B cell (primary cell): ENCODE measurements around the gene ZFPM1. TPM values are rescaled to one million over a fixed set of nuclear protein-coding genes. Genes with fewer than 3 reads are reported as not detected.

Source experiments
- ATAC-seq: fragments of 200-7000 bp; cut with Tn5 transposase; one replicate; pipeline ENCODE4 v1.10.0; 2021; ENCODE audit warnings: low read depth, mild to moderate bottlenecking, moderate number of reproducible peaks, moderate library complexity
- CTCF ChIA-PET: fragments of 350-600 bp; sonication (Branson Sonifier 250); formaldehyde crosslinking; loops from one replicate; lab custom pipeline; 2021; ENCODE audit warnings: antibody characterized with exemption, inconsistent platforms; lab: Charles Lee
- POLR2A ChIA-PET: fragments of 350-600 bp; sonication (Branson Sonifier 250); formaldehyde crosslinking; loops from one replicate; lab custom pipeline; 2021; ENCODE audit warnings: antibody characterized with exemption; lab: Charles Lee
- DNase-seq: peaks from one replicate; pipeline ENCODE4 v3.0.0; 2013
- H2AFZ ChIP-seq: 2 replicates; pipeline ENCODE4 v1.6.1; 2012; ENCODE audit warnings: mild to moderate bottlenecking, low read depth, low read length; ENCODE audit not compliant: insufficient read depth, poor library complexity, severe bottlenecking
- H3K27ac ChIP-seq, 2 donors: 1 replicate in 1 of 2; 2 replicates in 1 of 2; pipeline ENCODE4 v1.5.1; 2012 to 2013; ENCODE audit warnings: low read length in 2 of 2, mild to moderate bottlenecking in 2 of 2, moderate library complexity in 1 of 2
- H3K27me3 ChIP-seq, 4 experiments: fragments of 200-600 bp in 1 of 4; sonication (generic) in 1 of 4; replicated peaks in 1 of 4; 1 replicate in 2 of 4; 2 replicates in 2 of 4; pipeline versions ENCODE4 v1.6.1 to v1.7.0; 2013 to 2016; ENCODE audit warnings: low read length in 3 of 4, mild to moderate bottlenecking in 2 of 4, mixed read lengths in 1 of 4, moderate library complexity in 1 of 4; ENCODE audit not compliant: insufficient read depth in 4 of 4, control insufficient read depth in 3 of 4; ENCODE audit errors: control extremely low read depth in 1 of 4
- H3K36me3 ChIP-seq, 2 experiments: replicated peaks in 1 of 2; 1 replicate in 1 of 2; 2 replicates in 1 of 2; pipeline versions ENCODE4 v1.6.1 to v1.7.1; 2013; ENCODE audit warnings: low read length in 1 of 2; ENCODE audit not compliant: insufficient read depth in 2 of 2, control insufficient read depth in 1 of 2; ENCODE audit errors: control extremely low read depth in 1 of 2, extremely low read depth in 1 of 2
- H3K4me1 ChIP-seq, 2 donors: fragments of 200-600 bp in 1 of 2; sonication (generic) in 1 of 2; 1 replicate in 1 of 2; 2 replicates in 1 of 2; pipeline versions ENCODE4 v1.5.1 to v1.6.1; 2013 to 2017; ENCODE audit warnings: low read length in 2 of 2; ENCODE audit not compliant: control insufficient read depth in 2 of 2, insufficient read depth in 2 of 2
- H3K4me2 ChIP-seq: replicated peaks from 2 replicates; pipeline ENCODE3; 2012; ENCODE audit warnings: mild to moderate bottlenecking, low read depth, low read length; ENCODE audit not compliant: poor library complexity, severe bottlenecking
- H3K4me3 ChIP-seq, 5 experiments: fragments of 200-600 bp in 1 of 5; sonication (generic) in 1 of 5; 1 replicate in 3 of 5; 2 replicates in 2 of 5; pipeline versions ENCODE4 v1.5.1 to v1.7.0; 2011 to 2016; ENCODE audit warnings: low read length in 4 of 5, mild to moderate bottlenecking in 4 of 5, low read depth in 2 of 5, control low read depth in 1 of 5, moderate library complexity in 1 of 5; ENCODE audit not compliant: insufficient read depth in 1 of 5; ENCODE audit errors: control extremely low read depth in 1 of 5, extremely low read depth in 1 of 5
- H3K79me2 ChIP-seq: fragments of 200-600 bp; sonication (generic); one replicate; pipeline ENCODE4 v1.6.0; 2016; ENCODE audit warnings: low read length; ENCODE audit not compliant: control insufficient read depth, insufficient read depth
- H3K9ac ChIP-seq: fragments of 200-600 bp; sonication (generic); 2 replicates; pipeline ENCODE4 v1.6.1; 2017; ENCODE audit warnings: mild to moderate bottlenecking, low read length, moderate library complexity
- H3K9me3 ChIP-seq, 3 donors: one replicate each; pipeline versions ENCODE4 v1.6.1 to v1.7.1; 2013; ENCODE audit warnings: low read length in 2 of 3; ENCODE audit not compliant: control insufficient read depth in 2 of 3, insufficient read depth in 1 of 3; ENCODE audit errors: control extremely low read depth in 1 of 3
- H4K20me1 ChIP-seq: 2 replicates; pipeline ENCODE4 v1.6.0; 2012; ENCODE audit warnings: mild to moderate bottlenecking, low read length; ENCODE audit not compliant: insufficient read depth, control insufficient read depth, poor library complexity, severe bottlenecking
- H3K27ac Mint-ChIP-seq: one replicate; pipeline ENCODE4 v1.8.0; 2021; ENCODE audit warnings: mixed read lengths
- H3K27me3 Mint-ChIP-seq: one replicate; pipeline ENCODE4 v1.8.0; 2021; ENCODE audit warnings: mixed read lengths
- H3K4me1 Mint-ChIP-seq: one replicate; pipeline ENCODE4 v1.8.0; 2021; ENCODE audit warnings: mixed read lengths
- H3K4me3 Mint-ChIP-seq: one replicate; pipeline ENCODE4 v1.8.0; 2021; ENCODE audit warnings: mixed read lengths
- H3K9me3 Mint-ChIP-seq: one replicate; pipeline ENCODE4 v1.8.0; 2022; ENCODE audit warnings: mixed read lengths; ENCODE audit not compliant: insufficient read depth
- EZH2 ChIP-seq: IDR thresholded peaks from 2 replicates; pipeline ENCODE4 v1.6.1; 2012; ENCODE audit warnings: borderline replicate concordance, low read depth, mild to moderate bottlenecking, moderate library complexity, low read length; ENCODE audit not compliant: insufficient read depth, poor library complexity, severe bottlenecking
- WGBS: methylation state at CpG from one replicate; pipeline ENCODE4 v1.1.5; 2013; ENCODE audit warnings: missing lambda C conversion rate; ENCODE audit not compliant: insufficient coverage; 5-methylcytosine and 5-hydroxymethylcytosine counted together
- intact Hi-C: fragments of 100-400 bp; cut with micrococcal nuclease; formaldehyde crosslinking; loops from one replicate; pipeline ENCODE4 v1.10.0; 2022
- polyA plus RNA-seq: library from polyadenylated mRNA; depleted of rRNA; stranded (reverse); fragments of >200 nt; gene quantifications from 2 replicates; pipeline ENCODE4 v1.2.3, GENCODE V29; 2012
- total RNA-seq, 2 donors: library from RNA; stranded (reverse); fragments of 120-200 nt in 1 of 2; gene quantifications; 1 replicate in 1 of 2; 2 replicates in 1 of 2; pipeline versions ENCODE4 v1.2.3 to v1.2.4, GENCODE V29; 2013 to 2022
- TF ChIP-seq, protein P1 (sequence below): fragments of 200-600 bp; IDR thresholded peaks from one replicate; pipeline ENCODE4 v1.8.0; 2022; ENCODE audit warnings: antibody characterized with exemption, mild to moderate bottlenecking

ZFPM1 gene
- total and polyA plus RNA-seq, 2 donors (not counting 1 experiment from before 2014, with no cell fraction given) = 4.3 to 34.6 TPM

DNA sequence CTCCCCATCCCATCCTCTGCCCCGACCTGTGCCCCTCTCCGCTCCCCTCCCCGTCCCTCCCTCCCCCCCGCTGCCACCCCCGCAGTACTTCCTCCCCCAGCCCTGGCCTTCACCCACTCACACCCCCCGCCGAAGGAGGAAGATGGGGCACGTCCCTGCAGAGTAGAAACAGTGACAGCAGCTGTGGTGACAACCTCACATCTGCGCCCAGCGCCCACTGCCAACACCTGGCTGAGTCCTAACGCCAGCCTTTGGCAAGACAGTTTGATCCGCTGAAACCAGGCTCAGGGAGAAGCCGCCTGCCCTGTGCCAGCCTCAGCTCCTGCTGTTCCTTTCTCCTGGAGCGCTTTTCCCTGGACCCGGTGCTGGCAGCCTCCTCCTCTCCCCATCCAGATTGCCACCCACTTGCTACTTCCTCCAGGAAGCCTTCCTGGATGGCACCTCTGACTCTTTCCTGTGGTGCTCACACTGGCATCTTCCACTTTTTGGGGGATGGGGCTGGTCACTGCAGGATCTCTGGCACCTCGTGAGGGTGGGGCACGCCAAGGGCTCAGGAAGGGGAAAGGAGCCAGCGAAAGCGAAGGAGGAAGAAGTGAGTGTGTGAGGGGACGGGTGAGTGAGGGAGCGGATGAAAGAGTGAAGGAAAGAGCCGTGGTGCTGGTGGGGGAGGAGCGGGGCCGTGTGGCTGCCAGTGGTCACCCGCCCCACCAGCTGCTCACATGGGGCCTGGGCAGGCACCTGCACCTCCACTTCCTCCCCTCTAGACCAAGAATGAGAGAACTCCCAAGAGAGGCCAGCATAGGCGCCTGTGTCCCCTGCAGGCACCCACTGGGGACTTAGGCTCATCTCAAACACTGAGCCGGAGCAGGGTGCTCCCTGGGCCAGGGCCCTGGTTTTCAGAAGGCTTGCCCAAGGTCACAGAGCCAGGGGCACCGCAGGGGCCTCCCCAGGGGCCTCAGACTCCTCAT lies 27.0 kb downstream of the ZFPM1 start:
- no peaks in the 10 kb centered on the region for H3K27me3 Mint-ChIP-seq
- Histone ChIP-seq H3K36me3 (no peaks in the 10 kb centered on the region), H3K27ac (peak overlapping the region; percentile 65 to 67), H3K4me3 (peak overlapping the region in 4 of 5 experiments; percentile 17 to 53 (median 28)), H2AFZ (no peak overlapping the region), H4K20me1 (peaks cover 55% of the 10 kb centered on the region), H3K79me2 (peaks cover 18% of the 10 kb centered on the region), H3K9me3 (no peaks in the 10 kb centered on the region), H3K4me1 (peaks cover 32 to 61% of the 10 kb centered on the region in 2 donors), H3K4me2 (peak overlapping the region; percentile 85), H3K27me3 (no peaks in the 10 kb centered on the region), H3K9ac (peak overlapping the region; percentile 57)
- ATAC-seq (peak; percentile 81), DNase-seq (peak; percentile 85)
- intact Hi-C loops = loop anchor here (1.0 to 5.0 kb wide), 3 partner anchors 24 to 47 kb away; no protein-coding TSS in a partner anchor
- H3K9me3 Mint-ChIP-seq = no peaks in the 10 kb centered on the region
- peak overlapping the region; percentile 95 for H3K27ac Mint-ChIP-seq
- WGBS = 9% methylated on average over 15 of the region's 28 CpGs
- POLR2A ChIA-PET = interaction anchor here (0.7 to 2.1 kb wide), 3 partner anchors 15 to 25 kb away, joined by 3 to 9 read pairs (median 7); no protein-coding TSS in a partner anchor
- CTCF ChIA-PET = interaction anchor here (0.7 to 2.1 kb wide), 6 partner anchors 13 to 48 kb away, joined by 3 to 6 read pairs (median 4); partner anchors contain the start of gene ZFPM1
- peaks cover 49% of the 10 kb centered on the region for H3K4me1 Mint-ChIP-seq
- peak overlapping the region; percentile 85 for H3K4me3 Mint-ChIP-seq
- TF ChIP-seq, protein P1, sequence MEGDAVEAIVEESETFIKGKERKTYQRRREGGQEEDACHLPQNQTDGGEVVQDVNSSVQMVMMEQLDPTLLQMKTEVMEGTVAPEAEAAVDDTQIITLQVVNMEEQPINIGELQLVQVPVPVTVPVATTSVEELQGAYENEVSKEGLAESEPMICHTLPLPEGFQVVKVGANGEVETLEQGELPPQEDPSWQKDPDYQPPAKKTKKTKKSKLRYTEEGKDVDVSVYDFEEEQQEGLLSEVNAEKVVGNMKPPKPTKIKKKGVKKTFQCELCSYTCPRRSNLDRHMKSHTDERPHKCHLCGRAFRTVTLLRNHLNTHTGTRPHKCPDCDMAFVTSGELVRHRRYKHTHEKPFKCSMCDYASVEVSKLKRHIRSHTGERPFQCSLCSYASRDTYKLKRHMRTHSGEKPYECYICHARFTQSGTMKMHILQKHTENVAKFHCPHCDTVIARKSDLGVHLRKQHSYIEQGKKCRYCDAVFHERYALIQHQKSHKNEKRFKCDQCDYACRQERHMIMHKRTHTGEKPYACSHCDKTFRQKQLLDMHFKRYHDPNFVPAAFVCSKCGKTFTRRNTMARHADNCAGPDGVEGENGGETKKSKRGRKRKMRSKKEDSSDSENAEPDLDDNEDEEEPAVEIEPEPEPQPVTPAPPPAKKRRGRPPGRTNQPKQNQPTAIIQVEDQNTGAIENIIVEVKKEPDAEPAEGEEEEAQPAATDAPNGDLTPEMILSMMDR = no peak
- no peak for TF ChIP-seq EZH2
